ENCODE data around the gene RREB1.

DNA sequence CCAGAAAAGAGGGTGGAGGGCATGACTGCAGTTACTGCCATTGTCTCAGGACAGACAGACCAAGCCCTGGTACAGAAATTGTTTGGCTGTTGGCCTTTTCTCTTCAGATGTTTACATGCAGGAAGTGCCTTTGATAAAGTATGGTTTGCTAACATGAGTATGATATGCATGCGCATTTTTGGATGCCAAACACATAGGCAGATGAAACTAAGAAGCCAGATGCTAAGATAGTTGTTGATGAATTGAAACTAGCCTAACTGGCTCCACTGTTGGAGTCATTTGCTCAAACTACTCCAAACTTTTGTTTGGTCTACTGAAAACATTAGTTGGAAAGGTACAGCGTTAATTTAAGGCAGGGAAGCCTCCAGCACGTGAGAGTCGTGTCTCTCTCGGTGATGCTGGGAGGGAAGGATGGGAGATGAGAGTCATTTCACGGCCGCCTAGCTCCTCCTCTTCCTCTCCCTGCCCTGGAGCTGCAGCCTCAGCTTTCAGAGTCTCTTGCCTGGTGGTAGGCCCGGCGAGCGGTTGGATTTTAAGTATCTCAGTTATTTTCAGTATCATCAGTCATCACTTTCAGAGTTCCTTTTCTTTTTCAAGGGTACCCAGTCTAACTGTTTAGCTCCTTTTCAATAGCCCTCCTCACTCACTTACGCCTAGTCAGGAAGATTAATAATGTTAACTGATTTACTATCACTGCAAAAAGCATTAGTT lies 29.7 kb downstream of the RREB1 start:
- TF ChIP-seq MXI1 (IDR thresholded peaks at IDR 0.05; ENCODE audit: borderline replicate concordance, low read depth, low read length) (no peak), RCOR1 (IDR thresholded peaks at IDR 0.05; ENCODE audit: insufficient replicate concordance, low read length) (no peak), CEBPB (IDR thresholded peaks at IDR 0.05; ENCODE audit: low read depth, low read length) (no peak)
- TF ChIP-seq, protein P1, sequence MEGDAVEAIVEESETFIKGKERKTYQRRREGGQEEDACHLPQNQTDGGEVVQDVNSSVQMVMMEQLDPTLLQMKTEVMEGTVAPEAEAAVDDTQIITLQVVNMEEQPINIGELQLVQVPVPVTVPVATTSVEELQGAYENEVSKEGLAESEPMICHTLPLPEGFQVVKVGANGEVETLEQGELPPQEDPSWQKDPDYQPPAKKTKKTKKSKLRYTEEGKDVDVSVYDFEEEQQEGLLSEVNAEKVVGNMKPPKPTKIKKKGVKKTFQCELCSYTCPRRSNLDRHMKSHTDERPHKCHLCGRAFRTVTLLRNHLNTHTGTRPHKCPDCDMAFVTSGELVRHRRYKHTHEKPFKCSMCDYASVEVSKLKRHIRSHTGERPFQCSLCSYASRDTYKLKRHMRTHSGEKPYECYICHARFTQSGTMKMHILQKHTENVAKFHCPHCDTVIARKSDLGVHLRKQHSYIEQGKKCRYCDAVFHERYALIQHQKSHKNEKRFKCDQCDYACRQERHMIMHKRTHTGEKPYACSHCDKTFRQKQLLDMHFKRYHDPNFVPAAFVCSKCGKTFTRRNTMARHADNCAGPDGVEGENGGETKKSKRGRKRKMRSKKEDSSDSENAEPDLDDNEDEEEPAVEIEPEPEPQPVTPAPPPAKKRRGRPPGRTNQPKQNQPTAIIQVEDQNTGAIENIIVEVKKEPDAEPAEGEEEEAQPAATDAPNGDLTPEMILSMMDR (conservative IDR thresholded peaks at IDR 0.05; ENCODE audit: low read depth, low read length) = no peak
